Endothelial cell of umbilical vein (primary cell): ENCODE results near the gene RNFT2. TPM values are rescaled to one million over a fixed set of nuclear protein-coding genes. Genes with fewer than 3 reads are reported as not detected.

ENCODE experiments used
- BruUV-seq: library from RNA; stranded (reverse); fragments of 400-500 nt; replicated peaks from 2 replicates; lab custom pipeline; 2021; lab: Mats Ljungman, UMichigan
- CTCF ChIA-PET: fragments of 300-600, 350-600 bp; sonication (Branson Sonifier 250); formaldehyde crosslinking; loops from one replicate; lab custom pipeline; 2021; ENCODE audit warnings: antibody characterized with exemption, inconsistent platforms; lab: Charles Lee
- POLR2A ChIA-PET: fragments of 300-600, 350-600 bp; sonication (Branson Sonifier 250); formaldehyde crosslinking; loops from one replicate; lab custom pipeline; 2021; ENCODE audit warnings: antibody characterized with exemption, inconsistent platforms; lab: Charles Lee
- DNase-seq: peaks from one replicate; pipeline ENCODE4 v3.0.0-alpha.2; 2011; ENCODE audit warnings: low read depth, low spot score
- FAIRE-seq: peaks from 2 replicates; lab custom pipeline; 2011; peaks lifted over from hg19 to GRCh38; lab: Jason Lieb, UNC
- H2AFZ ChIP-seq: 2 replicates; pipeline ENCODE4 v1.6.0; 2012; ENCODE audit warnings: low read depth, low read length, control low read depth, inconsistent platforms
- H3K27ac ChIP-seq: 2 replicates; pipeline ENCODE4 v1.5.1; 2011; ENCODE audit warnings: low read depth, mild to moderate bottlenecking, control low read depth, low read length, moderate library complexity; ENCODE audit not compliant: insufficient read depth
- H3K27me3 ChIP-seq, 2 experiments: 2 replicates each; pipeline versions ENCODE4 v1.6.0 to v1.6.1; 2011; ENCODE audit warnings: low read length in 2 of 2, mixed read lengths in 1 of 2; ENCODE audit not compliant: control insufficient read depth in 2 of 2, insufficient read depth in 2 of 2
- H3K36me3 ChIP-seq, 2 experiments: 2 replicates in 1 of 2; 3 replicates in 1 of 2; pipeline ENCODE4 v1.5.1; 2011; ENCODE audit warnings: low read length in 2 of 2, mild to moderate bottlenecking in 1 of 2, moderate library complexity in 1 of 2; ENCODE audit not compliant: control insufficient read depth in 2 of 2, insufficient read depth in 2 of 2; ENCODE audit errors: extremely low read depth in 1 of 2
- H3K4me1 ChIP-seq: 3 replicates; pipeline ENCODE4 v1.5.1; 2011; ENCODE audit warnings: mild to moderate bottlenecking, low read length; ENCODE audit not compliant: control insufficient read depth, insufficient read depth; ENCODE audit errors: extremely low read depth
- H3K4me2 ChIP-seq: 2 replicates; pipeline ENCODE4 v1.6.1; 2011; ENCODE audit warnings: low read length, control low read depth, mixed read lengths; ENCODE audit not compliant: insufficient read depth
- H3K4me3 ChIP-seq, 3 experiments: fragments of 200-600 bp in 1 of 3; sonication (generic), shearing (Covaris generic) in 1 of 3; replicated peaks in 1 of 3; 2 replicates each; pipeline ENCODE4 v1.5.1; 2011 to 2016; ENCODE audit warnings: control low read depth in 3 of 3, low read length in 3 of 3, mild to moderate bottlenecking in 2 of 3, inconsistent platforms in 1 of 3, low read depth in 1 of 3, moderate library complexity in 1 of 3; ENCODE audit not compliant: insufficient read depth in 1 of 3
- H3K79me2 ChIP-seq: 2 replicates; pipeline ENCODE4 v1.6.0; 2012; ENCODE audit warnings: low read length, inconsistent platforms; ENCODE audit not compliant: control insufficient read depth, insufficient read depth
- H3K9ac ChIP-seq: replicated peaks from 2 replicates; pipeline ENCODE3; 2011; ENCODE audit warnings: low read length, control low read depth; ENCODE audit not compliant: insufficient read depth; ENCODE audit errors: extremely low read depth
- H3K9me1 ChIP-seq: replicated peaks from 3 replicates; pipeline ENCODE4 v1.6.0; 2011; ENCODE audit warnings: mild to moderate bottlenecking, low read length; ENCODE audit not compliant: control insufficient read depth, insufficient read depth; ENCODE audit errors: extremely low read depth
- H3K9me3 ChIP-seq: replicated peaks from 2 replicates; pipeline ENCODE4 v1.5.1; 2012; ENCODE audit warnings: low read length, inconsistent platforms; ENCODE audit not compliant: control insufficient read depth, insufficient read depth
- H4K20me1 ChIP-seq: replicated peaks from 2 replicates; pipeline ENCODE3; 2011; ENCODE audit warnings: mild to moderate bottlenecking, low read length; ENCODE audit not compliant: control insufficient read depth, insufficient read depth; ENCODE audit errors: extremely low read depth
- EZH2 ChIP-seq: IDR thresholded peaks from 2 replicates; pipeline ENCODE4 v1.6.1; 2012; ENCODE audit warnings: borderline replicate concordance, low read depth, mild to moderate bottlenecking, moderate library complexity, low read length, inconsistent platforms; ENCODE audit not compliant: severe bottlenecking
- FOS ChIP-seq: IDR thresholded peaks from 2 replicates; pipeline ENCODE4 v1.6.1; 2011; ENCODE audit warnings: mild to moderate bottlenecking, low read length, moderate library complexity, borderline replicate concordance; ENCODE audit not compliant: insufficient read depth
- GATA2 ChIP-seq: IDR thresholded peaks from 2 replicates; pipeline ENCODE4 v1.7.0; 2011; ENCODE audit warnings: low read depth, mild to moderate bottlenecking, moderate library complexity, mixed read lengths, low read length; ENCODE audit not compliant: insufficient read length, insufficient read depth
- JUN ChIP-seq: IDR thresholded peaks from 2 replicates; pipeline ENCODE4 v1.6.1; 2011; ENCODE audit warnings: borderline replicate concordance, low read depth; ENCODE audit not compliant: insufficient read length, insufficient read depth
- MAX ChIP-seq: IDR thresholded peaks from 2 replicates; pipeline ENCODE4 v1.6.1; 2011; ENCODE audit not compliant: insufficient read depth, insufficient read length
- MYC ChIP-seq: IDR thresholded peaks from one replicate; pipeline ENCODE4 v1.6.1; 2011; ENCODE audit warnings: mild to moderate bottlenecking, low read depth, low read length
- POLR2A ChIP-seq: IDR thresholded peaks from 2 replicates; pipeline ENCODE4 v1.6.1; 2012; ENCODE audit warnings: low read depth, mild to moderate bottlenecking, control low read depth, low read length
- POLR2AphosphoS5 ChIP-seq: IDR thresholded peaks from 2 replicates; pipeline ENCODE4 v1.6.1; 2012; ENCODE audit warnings: low read depth, mild to moderate bottlenecking, control low read depth, low read length, moderate library complexity; ENCODE audit not compliant: insufficient read depth
- dilution Hi-C: fragments of 300-500 bp; cut with MboI; formaldehyde crosslinking; loops from one replicate; pipeline ENCODE4 v1.15.0; 2019; ENCODE audit warnings: low sequenced_read_pairs; ENCODE audit not compliant: extremely low pct_ligation_motif_present
- intact Hi-C: fragments of 100-400 bp; cut with micrococcal nuclease; formaldehyde crosslinking; loops from one replicate; pipeline ENCODE4 v1.10.0; 2022
- polyA plus RNA-seq, 4 experiments: library from polyadenylated mRNA; depleted of rRNA in 3 of 4; stranded (reverse) in 3 of 4; unstranded in 1 of 4; fragments of >200 nt; gene quantifications; 2 replicates each; pipeline versions ENCODE4 v1.2.1 to v1.2.3, GENCODE V29; 2011 to 2012; ENCODE audit warnings: missing spikeins in 1 of 4
- total RNA-seq: library from RNA; stranded (reverse); gene quantifications from 2 replicates; pipeline ENCODE4 v1.2.3, GENCODE V29; 2021
- TF ChIP-seq, protein P1 (sequence below), 2 donors: IDR thresholded peaks; 1 replicate in 1 of 2; 2 replicates in 1 of 2; pipeline ENCODE4 v1.5.1; 2011; ENCODE audit warnings: low read length in 2 of 2, mild to moderate bottlenecking in 2 of 2, moderate library complexity in 2 of 2, control low read depth in 1 of 2, inconsistent platforms in 1 of 2, low read depth in 1 of 2; ENCODE audit not compliant: insufficient read depth in 1 of 2; ENCODE audit errors: extremely low read depth in 1 of 2

RNFT2 gene
- total and polyA plus RNA-seq, 2 donors (not counting 3 experiments of a cell fraction or from before 2014, with no cell fraction given) = 1.4 to 6.6 TPM

DNA sequence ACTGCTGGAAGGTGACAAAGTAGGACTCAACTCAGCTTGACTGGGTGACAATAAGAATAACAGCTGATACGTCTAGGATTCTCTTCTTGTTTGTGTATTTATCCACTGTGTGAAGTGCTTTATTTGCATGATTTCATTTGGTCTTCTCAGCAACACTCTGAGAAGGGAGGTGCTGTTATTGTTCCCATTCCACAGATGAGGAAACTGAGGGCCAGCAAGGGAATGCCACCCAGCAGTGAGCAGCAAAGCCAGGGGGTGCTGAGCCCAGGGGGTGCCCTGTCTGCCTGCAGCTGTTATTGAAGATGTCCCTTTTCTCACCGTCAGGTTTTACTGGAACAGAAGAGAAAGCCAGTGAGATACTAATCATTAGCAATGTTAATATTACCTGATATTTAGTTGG is 62.8 kb downstream of the RNFT2 start:
- Histone ChIP-seq H3K36me3 (no peaks in the 10 kb centered on the region), H3K4me1 (no peaks in the 10 kb centered on the region), H3K9ac (no peak overlapping the region), H3K9me1 (no peaks in the 10 kb centered on the region), H3K79me2 (no peaks in the 10 kb centered on the region), H3K27me3 (no peaks in the 10 kb centered on the region), H3K4me2 (no peak overlapping the region), H3K9me3 (no peaks in the 10 kb centered on the region), H4K20me1 (no peaks in the 10 kb centered on the region), H3K27ac (no peak overlapping the region), H3K4me3 (no peak overlapping the region), H2AFZ (no peak overlapping the region)
- intact Hi-C loops = no loop called here
- ChIA-PET CTCF (no interaction called here), POLR2A (no interaction called here)
- DNase-seq (no peak), FAIRE-seq (no peak)
- dilution Hi-C loops = no loop called here
- TF ChIP-seq JUN (no peak), EZH2 (no peak), MAX (no peak), MYC (no peak), FOS (no peak), POLR2AphosphoS5 (no peak), GATA2 (no peak), POLR2A (no peak)
- TF ChIP-seq, protein P1, sequence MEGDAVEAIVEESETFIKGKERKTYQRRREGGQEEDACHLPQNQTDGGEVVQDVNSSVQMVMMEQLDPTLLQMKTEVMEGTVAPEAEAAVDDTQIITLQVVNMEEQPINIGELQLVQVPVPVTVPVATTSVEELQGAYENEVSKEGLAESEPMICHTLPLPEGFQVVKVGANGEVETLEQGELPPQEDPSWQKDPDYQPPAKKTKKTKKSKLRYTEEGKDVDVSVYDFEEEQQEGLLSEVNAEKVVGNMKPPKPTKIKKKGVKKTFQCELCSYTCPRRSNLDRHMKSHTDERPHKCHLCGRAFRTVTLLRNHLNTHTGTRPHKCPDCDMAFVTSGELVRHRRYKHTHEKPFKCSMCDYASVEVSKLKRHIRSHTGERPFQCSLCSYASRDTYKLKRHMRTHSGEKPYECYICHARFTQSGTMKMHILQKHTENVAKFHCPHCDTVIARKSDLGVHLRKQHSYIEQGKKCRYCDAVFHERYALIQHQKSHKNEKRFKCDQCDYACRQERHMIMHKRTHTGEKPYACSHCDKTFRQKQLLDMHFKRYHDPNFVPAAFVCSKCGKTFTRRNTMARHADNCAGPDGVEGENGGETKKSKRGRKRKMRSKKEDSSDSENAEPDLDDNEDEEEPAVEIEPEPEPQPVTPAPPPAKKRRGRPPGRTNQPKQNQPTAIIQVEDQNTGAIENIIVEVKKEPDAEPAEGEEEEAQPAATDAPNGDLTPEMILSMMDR (IDR thresholded peaks at IDR 0.05; ENCODE audit: extremely low read depth in 1 of 2, insufficient read depth in 1 of 2, low read depth in 1 of 2, low read length in 2 of 2) = no peak
- BruUV-seq = no TSS peak
